ENCODE results near the gene LETMD1.

DNA sequence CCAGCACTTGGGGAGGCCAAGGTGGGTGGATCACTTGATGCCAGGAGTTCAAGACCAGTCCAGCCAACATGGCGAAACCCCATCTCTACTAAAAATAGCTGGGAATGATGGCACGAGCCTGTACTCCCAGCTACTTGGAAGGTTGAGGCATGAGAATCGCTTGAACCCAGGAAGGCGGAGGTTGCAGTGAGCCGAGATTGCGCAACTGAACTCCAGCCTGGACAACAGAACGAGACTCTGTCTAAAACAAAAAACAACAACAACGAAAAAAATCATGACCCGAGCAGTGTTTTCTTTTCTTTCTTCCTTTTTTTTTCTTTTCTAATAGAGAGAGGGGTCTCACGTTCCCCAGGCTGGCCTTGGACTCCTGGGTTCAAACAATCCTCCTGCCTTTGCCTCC, 38.8 kb downstream of the LETMD1 start:
- no peak for TF ChIP-seq POLR2A (IDR thresholded peaks at IDR 0.05; ENCODE audit: low read length)
- TF ChIP-seq GATA1 (IDR thresholded peaks at IDR 0.05; ENCODE audit: low read depth, low read length): no peak

Data from erythroblast (primary cell).